Psoas muscle (tissue), 8 donors: ENCODE results near the gene PEX11G. TPM values are rescaled to one million over a fixed set of nuclear protein-coding genes. Genes with fewer than 3 reads are reported as not detected.

ENCODE experiments used
- ATAC-seq, 4 donors: fragments of 200-7000 bp; cut with Tn5 transposase; one replicate each; pipeline ENCODE4 v1.9.1; 2020; ENCODE audit warnings: moderate library complexity in 3 of 4, mild to moderate bottlenecking in 2 of 4
- DNase-seq, 2 donors: peaks; one replicate each; pipeline ENCODE4 v3.0.0-alpha.2; 2020
- H3K27ac ChIP-seq: fragments of 200-600 bp; one replicate; pipeline ENCODE4 v1.8.0; 2022
- H3K27me3 ChIP-seq, 3 donors: fragments of 200-600 bp in 1 of 3; one replicate each; pipeline versions ENCODE4 v1.6.1 to v1.8.0; 2013 to 2022; ENCODE audit warnings: low read length in 2 of 3, mild to moderate bottlenecking in 2 of 3, moderate library complexity in 1 of 3; ENCODE audit not compliant: insufficient read depth in 3 of 3
- H3K36me3 ChIP-seq, 2 donors: fragments of 200-600 bp in 1 of 2; one replicate each; pipeline versions ENCODE4 v1.6.1 to v1.8.0; 2013 to 2022; ENCODE audit warnings: low read depth in 1 of 2, mild to moderate bottlenecking in 1 of 2, moderate library complexity in 1 of 2; ENCODE audit not compliant: insufficient read depth in 1 of 2
- H3K4me1 ChIP-seq: fragments of 200-600 bp; one replicate; pipeline ENCODE4 v1.8.0; 2022
- H3K4me3 ChIP-seq: fragments of 200-600 bp; one replicate; pipeline ENCODE4 v1.8.0; 2022; ENCODE audit warnings: mild to moderate bottlenecking
- H3K9me3 ChIP-seq: fragments of 200-600 bp; one replicate; pipeline ENCODE4 v1.8.0; 2022
- CTCF ChIP-seq: fragments of 200-600 bp; IDR thresholded peaks from one replicate; pipeline ENCODE4 v1.8.0; 2022; ENCODE audit warnings: antibody characterized with exemption
- whole genome bisulfite sequencing, 3 donors: extraction: QIAGEN DNeasy Blood & Tissue Kit; methylation state at CpG; one replicate each; pipeline versions ENCODE4 v1.1.6 to v1.1.7; 2013; 5-methylcytosine and 5-hydroxymethylcytosine counted together
- intact Hi-C, 2 donors: fragments of 100-400 bp; cut with DNase I; formaldehyde crosslinking; loops; one replicate each; pipeline versions ENCODE4 v1.11.0 to v1.14.2; 2022
- polyA plus RNA-seq, 3 donors: library from polyadenylated mRNA; stranded (reverse); fragments of 200-250 nt; gene quantifications; one replicate each; pipeline ENCODE4 v1.2.3, GENCODE V29; 2013
- total RNA-seq, 4 donors: library from RNA; stranded (reverse); fragmentation: NEBNext Ultra II Directional in 2 of 4; extraction: Animal tissue kit (Norgen Biotek cat#: 25700) in 2 of 4; gene quantifications; one replicate each; pipeline versions ENCODE4 v1.2.1 to v1.2.4, GENCODE V29; 2021 to 2023
- donor health status: healthy with polysubstance abuse.
- donor health status: DM: no; HTN: no; CAD: no; lungs with moderate emphysema.
- donor health status: Bipolar disorder and iron deficiency.
- donor health status: healthy.
- donor health status: DM: yes; HTN: yes; CAD: no.
- donor health status: DM: no; HTN: no; CAD: no.
- donor health status: DM: no; HTN: no; CAD: no.
- donor health status: DM: yes; HTN: yes; CAD: no.

Gene PEX11G
- total and polyA plus RNA-seq, 7 donors = 1.0 to 1.4 (median 1.1) TPM

GRCh38 chr19:7492142-7492541 is 3.3 kb upstream of the PEX11G start:
- DNase-seq = no peak
- intact Hi-C loops = no loop called here
- TF ChIP-seq CTCF = no peak
- no peaks in the 10 kb centered on the region for H3K27me3 ChIP-seq
- H3K9me3 ChIP-seq = no peaks in the 10 kb centered on the region
- peaks cover 11% of the 10 kb centered on the region for H3K4me1 ChIP-seq
- no peak overlapping the region for H3K4me3 ChIP-seq
- 64 to 73% (median 70%) methylated on average over 4 of the region's 4 CpGs for WGBS, 3 donors
- no peak overlapping the region for H3K27ac ChIP-seq
- H3K36me3 ChIP-seq = no peaks in the 10 kb centered on the region
- no peak for ATAC-seq

GRCh38 chr19:7489609-7490044 is 792 bp upstream of the PEX11G start:
- H3K27ac ChIP-seq = peak overlapping the region; percentile 86
- H3K4me3 ChIP-seq = peak overlapping the region; percentile 75

GRCh38 chr19:7486923-7487322 is 1.9 kb downstream of the PEX11G start:
- H3K36me3 ChIP-seq = peaks cover 0 to 2% of the 10 kb centered on the region in 2 donors
- no peaks in the 10 kb centered on the region for H3K9me3 ChIP-seq
- intact Hi-C loops = no loop called here
- TF ChIP-seq CTCF = no peak
- no peak overlapping the region for H3K27ac ChIP-seq
- H3K4me3 ChIP-seq = no peak overlapping the region
- H3K4me1 ChIP-seq = peaks cover 5% of the 10 kb centered on the region
- 49 to 50% (median 50%) methylated on average over 2 of the region's 2 CpGs for WGBS, 3 donors
- no peaks in the 10 kb centered on the region for H3K27me3 ChIP-seq
- ATAC-seq (no peak), DNase-seq (no peak)

More at GRCh38 chr19:7489609-7490044, 792 bp upstream of the PEX11G start:
- TF ChIP-seq CTCF = no peak
- peaks cover 0 to 2% of the 10 kb centered on the region in 2 donors for H3K36me3 ChIP-seq
- WGBS, 3 donors = 77 to 85% (median 81%) methylated on average over 11 of the region's 11 CpGs
- intact Hi-C loops = no loop called here
- H3K9me3 ChIP-seq = no peaks in the 10 kb centered on the region
- ATAC-seq (no peak), DNase-seq (no peak)
- H3K27me3 ChIP-seq = no peaks in the 10 kb centered on the region
- peaks cover 11% of the 10 kb centered on the region for H3K4me1 ChIP-seq

- ATAC-seq (no peak), DNase-seq (no peak)
- no peak for TF ChIP-seq CTCF
- Histone ChIP-seq H3K36me3 (peaks cover 0 to 2% of the 10 kb centered on the region in 2 donors), H3K9me3 (no peaks in the 10 kb centered on the region), H3K4me3 (no peak overlapping the region), H3K4me1 (no peaks in the 10 kb centered on the region), H3K27ac (no peak overlapping the region), H3K27me3 (no peaks in the 10 kb centered on the region)
- intact Hi-C loops = no loop called here
- WGBS, 3 donors = 78 to 85% (median 85%) methylated on average over 17 of the region's 17 CpGs
These were observed 5.1 kb downstream of the PEX11G start for GRCh38 chr19:7483720-7484201.
